Stimulated activated CD4-positive, alpha-beta T cell treated with anti-CD3 and anti-CD28 coated beads, Interleukin-12 subunit alpha, Interleukin-12 subunit beta, amount 100 ng/mL, for 24 hours (primary cell): ENCODE data around the gene RNF149.
"Not testable (repeated sequence)": the region's sequence is repeated elsewhere in the genome, so short reads cannot be mapped to it uniquely, and the experiment has no call there.

Experiments
- DNase-seq, 2 experiments: peaks; one replicate each; pipeline ENCODE4 v3.0.0-alpha.2; 2020; ENCODE audit warnings: low read depth in 2 of 2

The RNF149 gene

GRCh38 chr2:101331202-101331601 is 22.7 kb upstream of the RNF149 start:
- no peak for DNase-seq

- DNase-seq, result no peak
Measured at GRCh38 chr2:101330253-101330933, 21.9 kb upstream of the RNF149 start.

- DNase-seq, result no peak
Measured at GRCh38 chr2:101329026-101329425, 20.5 kb upstream of the RNF149 start.

- DNase-seq, result no peak
Measured at GRCh38 chr2:101328474-101329007, 20.0 kb upstream of the RNF149 start.

GRCh38 chr2:101327863-101328394 is 19.4 kb upstream of the RNF149 start:
- DNase-seq, result no peak

- DNase-seq, result no peak
Measured at GRCh38 chr2:101325425-101325824, 16.9 kb upstream of the RNF149 start.

GRCh38 chr2:101316568-101316967 is 8.1 kb upstream of the RNF149 start:
- DNase-seq, result not testable (repeated sequence)

GRCh38 chr2:101311696-101312017 is 3.2 kb upstream of the RNF149 start:
- DNase-seq, result no peak

- no peak for DNase-seq
Measured at GRCh38 chr2:101310834-101311695, 2.6 kb upstream of the RNF149 start.

GRCh38 chr2:101310090-101310833 is 1.8 kb upstream of the RNF149 start:
- DNase-seq, result no peak

- DNase-seq, result no peak
Measured at GRCh38 chr2:101307950-101308431, 510 bp downstream of the RNF149 start.

- DNase-seq, result no peak
Measured at GRCh38 chr2:101307503-101307902, 998 bp downstream of the RNF149 start.

GRCh38 chr2:101306410-101306809 is 2.1 kb downstream of the RNF149 start:
- no peak for DNase-seq

- no peak for DNase-seq
Measured at GRCh38 chr2:101305492-101306078, 2.9 kb downstream of the RNF149 start.

- no peak for DNase-seq
Measured at GRCh38 chr2:101305035-101305434, 3.5 kb downstream of the RNF149 start.

GRCh38 chr2:101303688-101304087 is 4.8 kb downstream of the RNF149 start:
- DNase-seq, result no peak

GRCh38 chr2:101302016-101302415 is 6.5 kb downstream of the RNF149 start:
- no peak for DNase-seq

- no peak for DNase-seq
Measured at GRCh38 chr2:101300836-101301235, 7.7 kb downstream of the RNF149 start.

GRCh38 chr2:101300164-101300563 is 8.3 kb downstream of the RNF149 start:
- no peak for DNase-seq

GRCh38 chr2:101299604-101300003 is 8.9 kb downstream of the RNF149 start:
- DNase-seq, result no peak

- no peak for DNase-seq
Measured at GRCh38 chr2:101297383-101297782, 11.1 kb downstream of the RNF149 start.

GRCh38 chr2:101296371-101296770 is 12.1 kb downstream of the RNF149 start:
- DNase-seq, result no peak
